ENCODE measurements around the gene ERCC3. TPM values are rescaled to one million over a fixed set of nuclear protein-coding genes. Genes with fewer than 3 reads are reported as not detected.

ERCC3 gene
- total RNA-seq, 4 donors from 2014 or later: 19.3 to 36.6 (median 25.2) TPM

DNA sequence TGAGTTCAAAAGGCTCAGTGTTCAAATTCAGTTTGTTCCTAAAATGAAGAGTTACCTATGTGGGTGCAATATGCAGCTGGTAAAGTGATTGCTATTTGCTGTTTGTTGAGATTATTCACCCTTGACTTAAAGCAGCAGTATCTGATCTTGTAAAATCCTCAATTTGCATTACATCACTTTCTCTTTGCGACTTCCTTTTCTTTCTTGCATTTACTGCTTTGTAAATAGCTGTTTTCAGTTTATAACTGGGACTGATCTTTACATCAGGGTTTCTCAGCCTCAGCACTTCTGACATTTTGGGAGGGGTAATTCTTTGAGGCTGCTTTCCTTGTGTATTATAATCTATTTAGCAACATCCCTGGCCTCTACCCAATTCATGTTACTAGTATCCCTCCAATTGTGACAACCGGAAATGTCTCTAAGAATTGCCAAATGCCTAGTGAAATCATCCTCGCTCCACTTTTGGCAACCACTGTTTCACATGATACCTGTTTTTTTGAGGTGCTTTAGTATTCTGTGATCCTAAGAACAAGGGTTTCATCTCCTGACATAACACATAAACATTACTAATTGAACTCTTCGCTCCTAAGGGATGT lies 12.1 kb upstream of the ERCC3 start:
- WGBS, 2 donors: 70 to 89% methylated on average over 4 of the region's 4 CpGs
- Histone ChIP-seq H3K9me3 (no peaks in the 10 kb centered on the region), H3K36me3 (peaks cover 0 to 68% (median 0%) of the 10 kb centered on the region in 3 donors), H3K27me3 (no peaks in the 10 kb centered on the region), H3K4me1 (no peaks in the 10 kb centered on the region), H3K27ac (no peak overlapping the region), H3K4me3 (no peak overlapping the region)
- DNase-seq: no peak
- intact Hi-C loops (cut with DNase I): no loop called here
- TF ChIP-seq POLR2A (IDR thresholded peaks at IDR 0.05): no peak
- TF ChIP-seq, protein P1, sequence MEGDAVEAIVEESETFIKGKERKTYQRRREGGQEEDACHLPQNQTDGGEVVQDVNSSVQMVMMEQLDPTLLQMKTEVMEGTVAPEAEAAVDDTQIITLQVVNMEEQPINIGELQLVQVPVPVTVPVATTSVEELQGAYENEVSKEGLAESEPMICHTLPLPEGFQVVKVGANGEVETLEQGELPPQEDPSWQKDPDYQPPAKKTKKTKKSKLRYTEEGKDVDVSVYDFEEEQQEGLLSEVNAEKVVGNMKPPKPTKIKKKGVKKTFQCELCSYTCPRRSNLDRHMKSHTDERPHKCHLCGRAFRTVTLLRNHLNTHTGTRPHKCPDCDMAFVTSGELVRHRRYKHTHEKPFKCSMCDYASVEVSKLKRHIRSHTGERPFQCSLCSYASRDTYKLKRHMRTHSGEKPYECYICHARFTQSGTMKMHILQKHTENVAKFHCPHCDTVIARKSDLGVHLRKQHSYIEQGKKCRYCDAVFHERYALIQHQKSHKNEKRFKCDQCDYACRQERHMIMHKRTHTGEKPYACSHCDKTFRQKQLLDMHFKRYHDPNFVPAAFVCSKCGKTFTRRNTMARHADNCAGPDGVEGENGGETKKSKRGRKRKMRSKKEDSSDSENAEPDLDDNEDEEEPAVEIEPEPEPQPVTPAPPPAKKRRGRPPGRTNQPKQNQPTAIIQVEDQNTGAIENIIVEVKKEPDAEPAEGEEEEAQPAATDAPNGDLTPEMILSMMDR (IDR thresholded peaks at IDR 0.05): no peak

DNA sequence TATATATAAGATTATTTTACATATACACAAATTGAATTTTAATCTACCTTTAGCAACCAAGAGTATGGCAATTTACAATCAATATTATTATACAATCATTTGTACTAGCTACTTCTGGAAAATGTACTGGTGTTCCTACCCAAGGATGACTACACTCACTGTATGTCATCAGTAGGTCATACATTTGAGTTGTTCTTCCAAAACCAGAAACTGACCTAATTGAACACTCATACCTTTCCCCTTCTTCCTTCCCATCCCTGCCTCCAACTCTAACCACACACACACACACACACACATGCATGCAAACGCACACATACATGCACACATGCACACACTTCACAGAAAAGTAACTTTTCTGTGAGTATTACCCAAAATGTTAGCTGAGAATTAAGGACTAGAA lies 8.2 kb upstream of the ERCC3 start:
- Histone ChIP-seq H3K36me3 (peaks cover 0 to 29% (median 0%) of the 10 kb centered on the region in 3 donors), H3K4me1 (no peaks in the 10 kb centered on the region), H3K27me3 (no peaks in the 10 kb centered on the region), H3K4me3 (no peak overlapping the region), H3K27ac (no peak overlapping the region), H3K9me3 (no peaks in the 10 kb centered on the region)
- no peak for DNase-seq
- TF ChIP-seq, protein P1 (IDR thresholded peaks at IDR 0.05): no peak
- no peak for TF ChIP-seq POLR2A (IDR thresholded peaks at IDR 0.05)
- intact Hi-C loops (cut with DNase I): no loop called here
- 89 to 96% methylated on average over 1 of the region's 1 CpG for WGBS, 2 donors

DNA sequence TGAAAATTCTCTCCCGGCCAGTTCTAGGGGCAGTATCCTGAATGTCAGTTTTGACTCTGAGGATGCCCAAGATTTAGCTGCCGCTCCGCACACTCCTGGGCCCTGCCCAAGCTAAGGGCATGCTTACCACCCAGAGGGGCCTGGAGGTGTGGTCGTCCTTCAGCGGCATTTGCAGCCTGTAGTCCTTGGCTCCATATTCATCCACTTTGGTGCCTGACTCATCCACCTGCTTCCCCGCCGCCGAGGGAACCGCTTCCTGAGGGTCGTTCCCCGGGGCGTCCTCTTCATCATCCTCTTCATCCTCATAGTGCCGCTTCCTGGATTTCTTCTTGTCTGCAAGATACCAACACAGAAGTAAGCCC lies 577 bp downstream of the ERCC3 start:
- DNase-seq: no peak
- 7 to 13% methylated on average over 5 to 13 of the region's 13 CpGs for WGBS, 2 donors
- Histone ChIP-seq H3K27ac (peak overlapping the region in 3 of 4 donors; percentile 65 to 88 (median 87)), H3K27me3 (no peaks in the 10 kb centered on the region), H3K36me3 (peaks cover 8 to 45% (median 36%) of the 10 kb centered on the region in 3 donors), H3K4me3 (peak overlapping the region; percentile 66 to 100 (median 90)), H3K4me1 (peaks cover 5 to 23% (median 14%) of the 10 kb centered on the region in 3 donors), H3K9me3 (no peaks in the 10 kb centered on the region)
- TF ChIP-seq, protein P1 (IDR thresholded peaks at IDR 0.05): no peak
- TF ChIP-seq POLR2A (IDR thresholded peaks at IDR 0.05): no peak
- intact Hi-C loops (cut with DNase I): loop anchor here (10.0 kb wide), 1 partner anchor 121 kb away; the partner anchor contains the start of gene PROC

DNA sequence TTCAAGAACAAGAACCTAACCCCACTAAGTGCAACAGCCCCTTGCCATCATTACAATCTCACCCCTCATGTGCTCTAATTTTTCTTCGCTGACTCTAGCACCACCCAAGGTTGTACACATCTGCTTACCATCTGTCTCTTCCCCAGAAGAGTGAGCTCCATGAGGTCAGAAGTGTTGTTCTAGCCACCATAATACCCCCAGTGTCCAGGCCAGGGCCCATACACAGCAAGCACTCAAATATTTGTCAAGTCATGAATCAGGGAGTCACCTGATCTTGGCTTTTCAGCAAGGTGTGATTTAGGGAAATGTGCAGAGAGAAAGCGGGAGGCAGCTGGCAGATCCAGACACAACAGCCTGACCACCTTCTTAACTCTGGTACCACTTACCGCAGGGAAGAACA lies 5.7 kb downstream of the ERCC3 start:
- peaks cover 3 to 14% (median 8%) of the 10 kb centered on the region in 3 donors for H3K4me1 ChIP-seq
- no peaks in the 10 kb centered on the region for H3K9me3 ChIP-seq
- 96 to 100% methylated on average over 3 of the region's 3 CpGs for WGBS, 2 donors
- H3K36me3 ChIP-seq: peaks cover 25 to 96% (median 60%) of the 10 kb centered on the region in 3 donors
- no peak for DNase-seq
- H3K27ac ChIP-seq: no peak overlapping the region
- TF ChIP-seq, protein P1 (IDR thresholded peaks at IDR 0.05): no peak
- no peak for TF ChIP-seq POLR2A (IDR thresholded peaks at IDR 0.05)
- H3K27me3 ChIP-seq: no peaks in the 10 kb centered on the region
- H3K4me3 ChIP-seq: no peak overlapping the region
- intact Hi-C loops (cut with DNase I): no loop called here

DNA sequence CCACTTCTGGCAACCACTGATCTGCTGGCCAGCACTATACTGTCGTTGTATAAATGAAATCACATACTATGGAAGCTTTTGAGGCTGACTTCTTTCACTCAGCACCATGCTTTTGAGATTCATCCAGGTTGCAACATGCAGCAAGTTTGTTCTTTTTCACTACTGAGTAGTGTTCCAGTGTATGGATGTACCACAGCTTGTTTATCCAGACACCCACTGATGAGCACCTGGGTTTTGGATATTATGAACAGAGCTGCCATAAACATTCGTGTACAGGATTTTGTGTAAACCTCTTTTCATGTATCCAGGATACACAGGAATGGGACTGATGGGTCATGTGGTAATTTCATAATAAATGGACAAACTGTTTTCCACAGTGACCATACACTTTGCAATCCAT lies 10.7 kb downstream of the ERCC3 start:
- H3K36me3 ChIP-seq: peaks cover 24 to 98% (median 30%) of the 10 kb centered on the region in 3 donors
- no peaks in the 10 kb centered on the region for H3K9me3 ChIP-seq
- H3K4me1 ChIP-seq: peaks cover 0 to 6% (median 0%) of the 10 kb centered on the region in 3 donors
- no peaks in the 10 kb centered on the region for H3K27me3 ChIP-seq
- H3K4me3 ChIP-seq: no peak overlapping the region
- no peak for DNase-seq
- no peak overlapping the region for H3K27ac ChIP-seq
- intact Hi-C loops (cut with DNase I): no loop called here
- no peak for TF ChIP-seq POLR2A (IDR thresholded peaks at IDR 0.05)
- TF ChIP-seq, protein P1 (IDR thresholded peaks at IDR 0.05): no peak
- WGBS, 2 donors: 86 to 100% methylated on average over 2 of the region's 2 CpGs
